HG03558 (cell line): ENCODE measurements around the gene BSDC1.

Source experiments
- ATAC-seq: cut with Tn5 transposase; IDR thresholded peaks from one replicate; pipeline ENCODE4 v1.9.1; 2021; ENCODE audit warnings: moderate number of reproducible peaks; ENCODE audit not compliant: unreplicated experiment; ENCODE audit errors: extremely low read depth

Gene BSDC1

GRCh38 chr1:32339363-32339978, 54.8 kb downstream of the BSDC1 start:
- no peak for ATAC-seq

GRCh38 chr1:32338637-32339145, 55.5 kb downstream of the BSDC1 start:
- ATAC-seq: no peak

GRCh38 chr1:32337855-32338636, 56.2 kb downstream of the BSDC1 start:
- ATAC-seq: no peak

- ATAC-seq: no peak
These were observed 57.1 kb downstream of the BSDC1 start for GRCh38 chr1:32336963-32337675.

GRCh38 chr1:32336591-32336932, 57.7 kb downstream of the BSDC1 start:
- ATAC-seq: no peak

GRCh38 chr1:32335790-32336590, 58.3 kb downstream of the BSDC1 start, which contains the start of gene MARCKSL1:
Gene MARCKSL1, minus strand, starts transcription at chr1:32336233. Its CDS starts 200 bp downstream, at chr1:32336033.
- ATAC-seq: no peak

GRCh38 chr1:32335535-32335789, 58.8 kb downstream of the BSDC1 start:
- no peak for ATAC-seq

GRCh38 chr1:32334864-32335534, 59.2 kb downstream of the BSDC1 start:
- no peak for ATAC-seq

- no peak for ATAC-seq
These were observed 59.9 kb downstream of the BSDC1 start for GRCh38 chr1:32334274-32334861.

- no peak for ATAC-seq
These were observed 60.8 kb downstream of the BSDC1 start for GRCh38 chr1:32333251-32333963.

- ATAC-seq: no peak
These were observed 61.8 kb downstream of the BSDC1 start for GRCh38 chr1:32332290-32333079.

GRCh38 chr1:32331549-32331948, 62.7 kb downstream of the BSDC1 start:
- ATAC-seq: no peak

GRCh38 chr1:32330558-32331151, 63.6 kb downstream of the BSDC1 start:
- no peak for ATAC-seq

GRCh38 chr1:32329931-32330466, 64.2 kb downstream of the BSDC1 start:
- ATAC-seq: no peak

- ATAC-seq: no peak
These were observed 67.0 kb downstream of the BSDC1 start for GRCh38 chr1:32327204-32327603.

GRCh38 chr1:32321712-32322291, 72.4 kb downstream of the BSDC1 start:
- no peak for ATAC-seq

- no peak for ATAC-seq
These were observed 75.9 kb downstream of the BSDC1 start for GRCh38 chr1:32318127-32318869.
